SK-N-SH treated with all-trans-retinoic acid at 6 μM for 48 hours (cell line): ENCODE measurements around the gene EEFSEC.

Source experiments
- ARNTL ChIP-seq: fragments of 450-650 bp; formaldehyde crosslinking; IDR thresholded peaks from 2 replicates; pipeline ENCODE4 v1.5.0; 2020; ENCODE audit warnings: low read depth, mild to moderate bottlenecking, moderate library complexity, borderline replicate concordance
- BACH2 ChIP-seq: fragments of 250-450 bp; sonication (Bioruptor Pico); IDR thresholded peaks from 2 replicates; pipeline ENCODE4 v1.9.0; 2021; ENCODE audit warnings: mild to moderate bottlenecking, borderline replicate concordance
- CREB5 ChIP-seq: fragments of 250-450 bp; sonication (Bioruptor Pico); IDR thresholded peaks from 2 replicates; pipeline ENCODE4 v1.5.1; 2020; ENCODE audit warnings: low read depth, mild to moderate bottlenecking, moderate library complexity
- ISL1 ChIP-seq: fragments of 250-450 bp; sonication (Bioruptor Pico); IDR thresholded peaks from 2 replicates; pipeline ENCODE4 v2.1.2; 2022; ENCODE audit warnings: mild to moderate bottlenecking, moderate library complexity
- OSR1 ChIP-seq: fragments of 250-450 bp; sonication (Bioruptor Pico); IDR thresholded peaks from 2 replicates; pipeline ENCODE4 v1.8.0; 2022; ENCODE audit warnings: moderate library complexity, mild to moderate bottlenecking, inconsistent platforms
- PATZ1 ChIP-seq: fragments of 250-450 bp; sonication (Bioruptor Pico); IDR thresholded peaks from 2 replicates; pipeline ENCODE4 v1.8.0; 2020; ENCODE audit warnings: mild to moderate bottlenecking, moderate library complexity, borderline replicate concordance
- POU6F1 ChIP-seq: fragments of 250-450 bp; sonication (Bioruptor Pico); IDR thresholded peaks from 2 replicates; pipeline ENCODE4 v1.8.0; 2021; ENCODE audit warnings: low read depth, mild to moderate bottlenecking, moderate library complexity, borderline replicate concordance
- RARB ChIP-seq: fragments of 250-450 bp; sonication (Bioruptor Pico); IDR thresholded peaks from 2 replicates; pipeline ENCODE4 v1.8.0; 2021; ENCODE audit warnings: mild to moderate bottlenecking, moderate library complexity
- SNAI2 ChIP-seq: fragments of 250-450 bp; sonication (Bioruptor Pico); IDR thresholded peaks from 2 replicates; pipeline ENCODE4 v1.5.0; 2020; ENCODE audit warnings: mild to moderate bottlenecking, moderate library complexity
- TCF4 ChIP-seq: fragments of 250-450 bp; sonication (Bioruptor Pico); IDR thresholded peaks from 2 replicates; pipeline ENCODE4 v1.8.0; 2021; ENCODE audit warnings: mild to moderate bottlenecking, moderate library complexity, borderline replicate concordance
- TOX ChIP-seq: fragments of 250-450 bp; sonication (Bioruptor Pico); IDR thresholded peaks from 2 replicates; pipeline ENCODE4 v1.8.0; 2021; ENCODE audit warnings: mild to moderate bottlenecking, moderate library complexity, borderline replicate concordance
- ZC3H10 ChIP-seq: fragments of 250-450 bp; sonication (Bioruptor Pico); IDR thresholded peaks from 2 replicates; pipeline ENCODE4 v1.5.1; 2021; ENCODE audit warnings: mild to moderate bottlenecking, moderate library complexity
- ZFP3 ChIP-seq: fragments of 250-450 bp; sonication (Bioruptor Pico); IDR thresholded peaks from 2 replicates; pipeline ENCODE4 v1.5.0; 2020; ENCODE audit warnings: mild to moderate bottlenecking, moderate library complexity
- ZNF8 ChIP-seq: fragments of 450-650 bp; formaldehyde crosslinking; IDR thresholded peaks from 2 replicates; pipeline ENCODE4 v1.5.0; 2020; ENCODE audit warnings: mild to moderate bottlenecking, moderate library complexity

- TF ChIP-seq ISL1 (no peak), PATZ1 (CRISPR knock-in tag) (no peak), TOX (no peak), CREB5 (CRISPR knock-in tag) (no peak), SNAI2 (CRISPR knock-in tag) (no peak), BACH2 (CRISPR knock-in tag) (no peak), OSR1 (no peak), ZC3H10 (no peak), TCF4 (no peak), RARB (CRISPR knock-in tag) (no peak), ZFP3 (CRISPR knock-in tag) (no peak), ZNF8 (CRISPR knock-in tag) (no peak), ARNTL (no peak), POU6F1 (CRISPR knock-in tag) (no peak)
Measured at GRCh38 chr3:128324911-128325592, 171.8 kb downstream of the EEFSEC start.
